ENCODE measurements around the gene DGKB.

DGKB gene

GRCh38 chr7:14209896-14210484, 692.6 kb downstream of the DGKB start:
- no peak for DNase-seq (ENCODE audit: low spot score)

GRCh38 chr7:14207711-14208110, 694.8 kb downstream of the DGKB start:
- DNase-seq (ENCODE audit: low spot score), result no peak

DNA sequence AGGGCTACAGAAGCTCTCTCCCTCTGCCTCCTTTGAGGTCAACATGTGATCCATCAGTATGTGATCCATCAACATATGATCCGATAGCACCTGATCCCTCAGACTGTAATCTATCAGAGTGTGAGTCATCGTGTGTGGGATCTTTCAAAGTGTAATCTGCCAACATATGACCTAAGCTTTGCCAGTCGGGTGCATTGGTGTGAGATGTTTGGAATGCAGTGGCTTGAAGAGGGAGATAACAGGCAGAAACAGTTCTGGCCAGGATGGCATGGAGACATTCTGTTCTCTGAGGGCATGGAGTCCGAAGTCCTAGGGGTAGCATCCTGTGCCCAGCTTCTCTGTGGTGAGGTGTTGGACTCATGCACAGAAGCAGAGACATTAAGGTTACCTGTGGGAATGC, 695.4 kb downstream of the DGKB start:
- no peak for DNase-seq (ENCODE audit: low spot score)

GRCh38 chr7:14206121-14206520, 696.4 kb downstream of the DGKB start:
- no peak for DNase-seq (ENCODE audit: low spot score)

GRCh38 chr7:14201353-14201752, 701.2 kb downstream of the DGKB start:
- no peak for DNase-seq (ENCODE audit: low spot score)

- no peak for DNase-seq (ENCODE audit: low spot score)
Observed at GRCh38 chr7:14199336-14199735, 703.2 kb downstream of the DGKB start.

- DNase-seq (ENCODE audit: low spot score), result no peak
Observed at GRCh38 chr7:14197280-14197679, 705.3 kb downstream of the DGKB start.

GRCh38 chr7:14196555-14196954, 706.0 kb downstream of the DGKB start:
- peak; percentile 12 for DNase-seq (ENCODE audit: low spot score)

GRCh38 chr7:14195871-14196270, 706.7 kb downstream of the DGKB start:
- no peak for DNase-seq (ENCODE audit: low spot score)

DNA sequence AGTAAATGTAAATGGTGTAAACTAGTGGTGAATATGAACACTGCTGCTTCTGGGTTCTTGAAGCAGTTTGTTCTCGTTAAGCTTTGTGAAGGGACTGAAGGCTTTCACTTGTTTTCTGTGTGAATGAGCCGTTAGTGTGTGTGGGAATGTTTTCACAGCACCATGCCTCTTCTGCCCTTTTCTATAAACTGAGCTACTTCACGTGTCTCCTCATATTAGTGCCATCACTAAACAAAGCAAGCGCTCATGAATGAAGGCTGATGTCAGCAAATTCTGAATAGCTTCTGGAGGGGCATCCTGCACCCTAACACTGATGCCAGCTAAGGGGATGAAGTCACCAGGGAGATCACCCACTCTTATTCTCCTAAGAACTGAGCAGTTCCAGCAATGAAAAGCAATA, 707.5 kb downstream of the DGKB start:
- DNase-seq (ENCODE audit: low spot score), result no peak

DNA sequence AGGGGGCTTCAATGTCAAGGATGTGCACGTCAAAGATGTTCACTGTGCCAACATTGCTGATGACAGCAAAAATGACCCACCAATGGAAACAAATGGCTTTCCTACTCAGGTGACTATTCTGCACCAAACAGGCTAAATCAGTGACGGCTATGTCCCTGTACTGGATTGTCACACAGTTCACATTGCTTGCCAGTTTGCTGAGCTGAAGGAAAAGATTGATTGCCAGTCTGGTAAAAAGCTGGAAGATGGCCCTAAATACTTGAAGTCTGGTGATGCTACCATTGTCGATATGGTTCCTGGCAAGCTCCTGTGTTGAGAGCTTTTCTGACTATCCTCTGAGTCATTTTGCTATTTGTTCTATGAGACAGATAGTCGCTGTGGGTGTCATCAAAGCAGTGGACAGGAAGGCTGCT, 710.9 kb downstream of the DGKB start:
- DNase-seq (ENCODE audit: low spot score), result peak; percentile 62

- no peak for DNase-seq (ENCODE audit: low spot score)
Observed at GRCh38 chr7:14184292-14184864, 718.2 kb downstream of the DGKB start.

- no peak for DNase-seq (ENCODE audit: low spot score)
Observed at GRCh38 chr7:14179781-14180180, 722.8 kb downstream of the DGKB start.

DNA sequence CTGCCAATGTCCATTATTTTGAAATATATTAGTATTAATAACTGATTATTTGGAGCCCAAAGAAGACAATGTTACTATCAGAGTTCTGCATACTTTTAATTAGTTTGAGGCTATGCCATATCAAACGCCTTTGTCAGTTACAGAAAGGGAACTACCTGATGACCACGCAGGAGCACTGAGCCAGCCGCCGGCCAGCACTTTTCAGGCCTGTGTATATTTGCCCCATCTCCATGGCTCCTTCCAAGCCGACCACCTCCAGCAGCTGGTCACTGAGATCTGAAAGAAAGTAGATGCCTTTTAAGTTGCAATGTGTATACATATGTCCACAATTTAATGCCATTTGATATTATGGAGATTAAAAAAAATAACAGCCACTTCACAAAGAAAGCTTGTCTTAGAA, 724.7 kb downstream of the DGKB start:
- no peak for DNase-seq (ENCODE audit: low spot score)

DNA sequence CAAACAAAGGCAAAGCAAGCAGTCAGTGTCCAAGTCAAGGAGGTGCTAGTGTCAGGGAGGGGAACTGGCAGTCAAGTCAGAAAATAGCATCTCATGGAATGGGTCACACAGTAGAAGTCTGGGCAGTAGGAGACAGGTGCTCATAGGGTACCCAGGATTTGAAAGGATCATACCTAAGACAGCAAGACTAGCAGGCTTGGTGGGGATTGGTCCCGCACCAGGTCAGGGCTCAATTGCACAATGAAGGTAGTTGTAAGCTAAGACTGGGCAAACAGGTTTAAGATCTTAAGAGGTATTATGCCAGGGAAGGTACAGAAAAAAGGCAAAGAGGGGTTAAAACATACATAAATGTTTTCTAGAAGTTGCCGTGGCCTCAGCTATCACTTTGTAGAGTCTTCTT, 731.7 kb downstream of the DGKB start:
- no peak for DNase-seq (ENCODE audit: low spot score)

GRCh38 chr7:14158111-14158510, 744.4 kb downstream of the DGKB start:
- no peak for DNase-seq (ENCODE audit: low spot score)

GRCh38 chr7:14156436-14156835, 746.1 kb downstream of the DGKB start:
- no peak for DNase-seq (ENCODE audit: low spot score)

- DNase-seq (ENCODE audit: low spot score), result no peak
Observed at GRCh38 chr7:14148974-14149373, 753.6 kb downstream of the DGKB start.

- no peak for DNase-seq (ENCODE audit: low spot score)
Observed at GRCh38 chr7:14147532-14147931, 755.0 kb downstream of the DGKB start.

- DNase-seq (ENCODE audit: low spot score), result no peak
Observed at GRCh38 chr7:14144538-14144937, 758.0 kb downstream of the DGKB start.

DNA sequence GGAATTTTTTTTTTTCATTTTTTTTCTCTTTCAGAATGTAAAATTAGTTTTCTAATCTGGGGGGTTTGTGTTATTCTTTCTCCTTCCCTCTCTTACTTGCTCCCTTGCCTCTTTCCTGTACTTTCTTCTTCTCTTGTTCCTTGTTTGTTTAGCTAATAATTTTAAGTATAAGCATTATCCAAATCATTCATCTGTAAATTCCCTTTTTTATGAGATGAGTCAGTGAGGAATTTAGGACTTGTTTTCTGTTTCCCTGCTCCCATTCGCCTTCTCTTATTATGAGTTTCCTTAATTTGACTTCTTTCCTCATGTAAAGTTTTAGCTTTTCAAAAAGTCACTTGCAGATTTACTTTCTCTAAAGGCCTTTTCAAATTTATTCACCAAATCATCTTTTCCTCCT, 758.4 kb downstream of the DGKB start:
- no peak for DNase-seq (ENCODE audit: low spot score)

GRCh38 chr7:14137676-14138075, 764.9 kb downstream of the DGKB start:
- DNase-seq (ENCODE audit: low spot score), result no peak

GRCh38 chr7:14133752-14134151, 768.8 kb downstream of the DGKB start:
- DNase-seq (ENCODE audit: low spot score), result no peak

DNA sequence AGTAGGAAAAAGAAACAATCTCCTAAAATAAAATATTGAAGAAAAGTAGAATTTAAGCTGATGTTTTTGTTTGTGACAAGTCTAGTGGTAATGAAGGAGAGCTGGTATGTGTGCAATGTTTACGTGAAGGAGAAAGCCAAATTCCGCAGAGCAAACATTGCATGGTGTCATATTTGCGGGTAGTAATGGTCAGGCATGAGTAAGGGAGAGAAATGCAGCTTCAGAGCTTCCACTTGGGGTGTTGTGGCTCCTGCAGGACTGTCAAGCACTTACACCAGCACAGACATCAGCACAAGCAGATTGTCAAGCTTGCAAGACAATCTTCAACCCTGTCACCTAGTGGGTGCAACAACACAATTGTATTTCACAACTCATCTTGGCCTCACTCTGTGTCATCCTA, 776.6 kb downstream of the DGKB start:
- no peak for DNase-seq (ENCODE audit: low spot score)
